GM21367 (cell line): Measurements from ENCODE around the gene PCBP3.
"Not testable (repeated sequence)": the region's sequence is repeated elsewhere in the genome, so short reads cannot be mapped to it uniquely, and the experiment has no call there.

Experiments used
- ATAC-seq: cut with Tn5 transposase; IDR thresholded peaks from one replicate; pipeline ENCODE4 v1.9.1; 2021; ENCODE audit not compliant: unreplicated experiment

The PCBP3 gene

GRCh38 chr21:45643021-45643980, at the start of gene PCBP3:
Gene PCBP3 (plus strand): TSS chr21:45643725. CDS start chr21:45850086, 206,361 bp downstream.
- ATAC-seq, result no peak

- no peak for ATAC-seq
Measured at GRCh38 chr21:45594721-45595489, 48.6 kb upstream of the PCBP3 start.

GRCh38 chr21:45595574-45596295, 47.8 kb upstream of the PCBP3 start:
- ATAC-seq, result no peak

- no peak for ATAC-seq
Measured at GRCh38 chr21:45596704-45597318, 46.7 kb upstream of the PCBP3 start.

- ATAC-seq, result no peak
Measured at GRCh38 chr21:45598109-45598508, 45.4 kb upstream of the PCBP3 start.

- no peak for ATAC-seq
Measured at GRCh38 chr21:45598666-45599065, 44.9 kb upstream of the PCBP3 start.

- no peak for ATAC-seq
Measured at GRCh38 chr21:45599146-45599581, 44.4 kb upstream of the PCBP3 start.

GRCh38 chr21:45600248-45600647, 43.3 kb upstream of the PCBP3 start:
- no peak for ATAC-seq

GRCh38 chr21:45601551-45601950, 42.0 kb upstream of the PCBP3 start:
- no peak for ATAC-seq

GRCh38 chr21:45602106-45602505, 41.4 kb upstream of the PCBP3 start:
- ATAC-seq, result no peak

GRCh38 chr21:45603481-45603880, 40.0 kb upstream of the PCBP3 start:
- ATAC-seq, result no peak

GRCh38 chr21:45604681-45605080, 38.8 kb upstream of the PCBP3 start:
- not testable (repeated sequence) for ATAC-seq

- ATAC-seq, result no peak
Measured at GRCh38 chr21:45607021-45607908, 36.3 kb upstream of the PCBP3 start.

GRCh38 chr21:45607909-45608295, 35.6 kb upstream of the PCBP3 start:
- no peak for ATAC-seq

- not testable (repeated sequence) for ATAC-seq
Measured at GRCh38 chr21:45608747-45609470, 34.6 kb upstream of the PCBP3 start.

- ATAC-seq, result not testable (repeated sequence)
Measured at GRCh38 chr21:45609616-45610015, 33.9 kb upstream of the PCBP3 start.

GRCh38 chr21:45611296-45611695, 32.2 kb upstream of the PCBP3 start:
- no peak for ATAC-seq

- no peak for ATAC-seq
Measured at GRCh38 chr21:45611939-45612664, 31.4 kb upstream of the PCBP3 start.
